H1 (cell line): ENCODE results near the gene KNCN. TPM values are rescaled to one million over a fixed set of nuclear protein-coding genes. Genes with fewer than 3 reads are reported as not detected.

ENCODE experiments used
- CTCF ChIA-PET: fragments of 300-600 bp; sonication (Branson Sonifier 250); formaldehyde crosslinking; loops from one replicate; lab custom pipeline; 2021; ENCODE audit not compliant: partially characterized antibody; lab: Charles Lee
- POLR2A ChIA-PET: fragments of 300-600 bp; sonication (Branson Sonifier 250); formaldehyde crosslinking; loops from one replicate; lab custom pipeline; 2021; ENCODE audit warnings: inconsistent platforms; ENCODE audit not compliant: partially characterized antibody; lab: Charles Lee
- DNase-seq, 2 experiments: peaks; one replicate each; pipeline versions ENCODE4 v3.0.0 to v3.0.0-alpha.2; 2010 to 2022; ENCODE audit warnings: low spot score in 2 of 2, low read depth in 1 of 2, mixed read lengths in 1 of 2
- FAIRE-seq: peaks from 2 replicates; lab custom pipeline; 2011; peaks lifted over from hg19 to GRCh38; lab: Jason Lieb, UNC
- H2AFZ ChIP-seq: 2 replicates; pipeline ENCODE4 v1.8.1; 2012; ENCODE audit warnings: low read length, inconsistent platforms
- H2AK5ac ChIP-seq: 2 replicates; pipeline ENCODE4 v1.6.1; 2013; ENCODE audit warnings: low read depth, low read length
- H2BK120ac ChIP-seq: replicated peaks from 2 replicates; pipeline ENCODE3; 2013; ENCODE audit warnings: low read depth, low read length, inconsistent platforms
- H2BK12ac ChIP-seq: 2 replicates; pipeline ENCODE4 v1.6.1; 2013; ENCODE audit warnings: low read depth, low read length
- H2BK15ac ChIP-seq: 2 replicates; pipeline ENCODE4 v1.6.1; 2013; ENCODE audit warnings: low read length
- H2BK20ac ChIP-seq: 2 replicates; pipeline ENCODE4 v1.6.1; 2013; ENCODE audit warnings: low read length
- H2BK5ac ChIP-seq: 2 replicates; pipeline ENCODE4 v1.6.1; 2013; ENCODE audit warnings: low read depth, low read length
- H3K14ac ChIP-seq: 2 replicates; pipeline ENCODE4 v1.6.1; 2013; ENCODE audit warnings: inconsistent platforms; ENCODE audit not compliant: insufficient read length
- H3K18ac ChIP-seq: 2 replicates; pipeline ENCODE4 v1.6.1; 2013; ENCODE audit warnings: low read length; ENCODE audit errors: extremely low read depth
- H3K23ac ChIP-seq: 2 replicates; pipeline ENCODE4 v1.6.1; 2013; ENCODE audit warnings: inconsistent platforms; ENCODE audit not compliant: insufficient read length
- H3K23me2 ChIP-seq: 2 replicates; pipeline ENCODE4 v1.6.1; 2013; ENCODE audit warnings: low read depth, low read length
- H3K27ac ChIP-seq: 2 replicates; pipeline ENCODE4 v1.6.1; 2011; ENCODE audit warnings: low read depth, low read length, inconsistent platforms
- H3K27me3 ChIP-seq, 4 experiments: replicated peaks in 1 of 4; 1 replicate in 1 of 4; 2 replicates in 3 of 4; pipeline versions ENCODE4 v1.6.1 to v1.8.1; 2011 to 2013; ENCODE audit warnings: low read length in 3 of 4, mild to moderate bottlenecking in 3 of 4, inconsistent platforms in 2 of 4, mixed read lengths in 2 of 4, moderate library complexity in 1 of 4; ENCODE audit not compliant: control insufficient read depth in 3 of 4, insufficient read depth in 3 of 4; ENCODE audit errors: extremely low read depth in 1 of 4
- H3K36me3 ChIP-seq, 4 experiments: 2 replicates each; pipeline versions ENCODE4 v1.6.1 to v1.8.1; 2011 to 2013; ENCODE audit warnings: mild to moderate bottlenecking in 4 of 4, low read length in 3 of 4, moderate library complexity in 2 of 4, control low read depth in 1 of 4, inconsistent platforms in 1 of 4; ENCODE audit not compliant: insufficient read depth in 4 of 4, control insufficient read depth in 2 of 4
- H3K4ac ChIP-seq: replicated peaks from 2 replicates; pipeline ENCODE3; 2013; ENCODE audit warnings: low read length, low read depth, mixed read lengths, inconsistent platforms; ENCODE audit not compliant: insufficient read length
- H3K4me1 ChIP-seq, 4 experiments: replicated peaks in 1 of 4; 1 replicate in 1 of 4; 2 replicates in 3 of 4; pipeline versions ENCODE4 v1.6.1 to v1.8.1; 2011 to 2013; ENCODE audit warnings: low read length in 3 of 4, inconsistent platforms in 2 of 4, mixed read lengths in 1 of 4; ENCODE audit not compliant: insufficient read depth in 4 of 4, control insufficient read depth in 3 of 4
- H3K4me2 ChIP-seq, 2 experiments: 2 replicates each; pipeline versions ENCODE4 v1.6.1 to v1.8.1; 2011 to 2013; ENCODE audit warnings: low read depth in 2 of 2, low read length in 2 of 2, control low read depth in 1 of 2, inconsistent platforms in 1 of 2, mild to moderate bottlenecking in 1 of 2; ENCODE audit not compliant: insufficient read depth in 1 of 2
- H3K4me3 ChIP-seq, 4 experiments: fragments of 200-600, 300-600 bp in 1 of 4; sonication (generic), shearing (Covaris generic), sonication (Bioruptor Twin) in 1 of 4; 2 replicates each; pipeline versions ENCODE4 v1.5.1 to v1.8.1; 2011 to 2016; ENCODE audit warnings: low read length in 4 of 4, low read depth in 3 of 4, control low read depth in 2 of 4, inconsistent platforms in 2 of 4, mild to moderate bottlenecking in 2 of 4, mixed read lengths in 1 of 4, moderate library complexity in 1 of 4; ENCODE audit not compliant: insufficient read depth in 2 of 4; ENCODE audit errors: extremely low read depth in 1 of 4
- H3K56ac ChIP-seq: replicated peaks from 2 replicates; pipeline ENCODE3; 2013; ENCODE audit warnings: low read depth, mild to moderate bottlenecking, mixed read lengths, low read length, inconsistent platforms; ENCODE audit not compliant: insufficient read length
- H3K79me1 ChIP-seq: 2 replicates; pipeline ENCODE4 v1.6.1; 2013; ENCODE audit warnings: low read depth, low read length, control low read depth
- H3K79me2 ChIP-seq, 2 experiments: 2 replicates each; pipeline versions ENCODE4 v1.6.1 to v1.8.1; 2012 to 2013; ENCODE audit warnings: low read length in 2 of 2, mild to moderate bottlenecking in 2 of 2, inconsistent platforms in 1 of 2; ENCODE audit not compliant: insufficient read depth in 2 of 2, control insufficient read depth in 1 of 2
- H3K9ac ChIP-seq, 4 experiments: replicated peaks in 1 of 4; 1 replicate in 1 of 4; 2 replicates in 3 of 4; pipeline versions ENCODE4 v1.6.1 to v1.8.1; 2011 to 2013; ENCODE audit warnings: low read depth in 3 of 4, low read length in 3 of 4, control low read depth in 2 of 4, mild to moderate bottlenecking in 2 of 4, moderate library complexity in 2 of 4, inconsistent platforms in 1 of 4; ENCODE audit errors: extremely low read depth in 1 of 4
- H3K9me3 ChIP-seq, 2 experiments: 2 replicates each; pipeline versions ENCODE4 v1.6.1 to v1.8.1; 2012 to 2013; ENCODE audit warnings: mild to moderate bottlenecking in 2 of 2, moderate library complexity in 2 of 2, control low read depth in 1 of 2, inconsistent platforms in 1 of 2, low read depth in 1 of 2, low read length in 1 of 2, mixed read lengths in 1 of 2; ENCODE audit not compliant: insufficient read depth in 2 of 2
- H4K20me1 ChIP-seq, 2 experiments: replicated peaks in 1 of 2; 2 replicates each; pipeline versions ENCODE3 to v1.8.1; 2011 to 2013; ENCODE audit warnings: inconsistent platforms in 2 of 2, low read length in 2 of 2, mild to moderate bottlenecking in 1 of 2; ENCODE audit not compliant: insufficient read depth in 2 of 2, control insufficient read depth in 1 of 2
- H4K5ac ChIP-seq: 2 replicates; pipeline ENCODE4 v1.6.1; 2013; ENCODE audit warnings: low read length, low read depth, mixed read lengths, inconsistent platforms; ENCODE audit not compliant: insufficient read length
- H4K8ac ChIP-seq: 2 replicates; pipeline ENCODE4 v1.8.0; 2013; ENCODE audit warnings: mild to moderate bottlenecking, moderate library complexity, low read length, inconsistent platforms; ENCODE audit not compliant: insufficient read depth; ENCODE audit errors: extremely low read depth
- H4K91ac ChIP-seq: replicated peaks from 2 replicates; pipeline ENCODE3; 2013; ENCODE audit warnings: low read length, mixed read lengths, inconsistent platforms; ENCODE audit not compliant: insufficient read length
- CTBP2 ChIP-seq: IDR thresholded peaks from 2 replicates; pipeline ENCODE4 v1.7.0; 2011; ENCODE audit warnings: borderline replicate concordance, mild to moderate bottlenecking, moderate library complexity, mixed read lengths, low read length; ENCODE audit not compliant: insufficient read depth, insufficient read length
- WGBS, 2 experiments: shearing (Covaris generic) in 1 of 2; methylation state at CpG; one replicate each; pipeline versions ENCODE4 v1.1.6 to v1.1.7; 2013 to 2015; ENCODE audit warnings: low lambda C conversion rate in 2 of 2, mixed read lengths in 2 of 2, inconsistent platforms in 1 of 2, low coverage in 1 of 2, missing lambda C conversion rate in 1 of 2; ENCODE audit not compliant: insufficient replicate concordance in 2 of 2, insufficient coverage in 1 of 2, insufficient read length in 1 of 2; ENCODE audit errors: extremely low coverage in 1 of 2, missing lambda C conversion rate in 1 of 2; 5-methylcytosine and 5-hydroxymethylcytosine counted together
- polyA plus RNA-seq, 7 experiments: library from polyadenylated mRNA; depleted of rRNA in 3 of 7; stranded (reverse) in 5 of 7; unstranded in 2 of 7; fragments of >200 nt in 5 of 7; fragments of 200-250 nt in 2 of 7; gene quantifications; 1 replicate in 5 of 7; 2 replicates in 1 of 7; 4 replicates in 1 of 7; pipeline versions ENCODE4 v1.2.1 to v1.2.3, GENCODE V29; 2011 to 2013; ENCODE audit warnings: missing spikeins in 2 of 7, mixed read lengths in 2 of 7
- total RNA-seq: library from RNA; stranded (reverse); fragmentation: NEBNext Ultra II Directional; extraction: Animal tissue kit (Norgen Biotek cat#: 25700); gene quantifications from 2 replicates; pipeline ENCODE4 v1.2.1, GENCODE V29; 2021
- TF ChIP-seq, protein P1 (sequence below), 3 experiments: IDR thresholded peaks; 1 replicate in 2 of 3; 2 replicates in 1 of 3; pipeline versions ENCODE4 v1.5.1 to v1.6.1; 2011; ENCODE audit warnings: low read length in 3 of 3, mild to moderate bottlenecking in 3 of 3, inconsistent platforms in 2 of 3, low read depth in 1 of 3, moderate library complexity in 1 of 3; ENCODE audit not compliant: insufficient read depth in 1 of 3; ENCODE audit errors: control extremely low read depth in 1 of 3

Gene KNCN
- total and polyA plus RNA-seq, 2 of the 8 experiments (the other 6 are each of a cell fraction or from before 2014, with no cell fraction given) = not detected

DNA sequence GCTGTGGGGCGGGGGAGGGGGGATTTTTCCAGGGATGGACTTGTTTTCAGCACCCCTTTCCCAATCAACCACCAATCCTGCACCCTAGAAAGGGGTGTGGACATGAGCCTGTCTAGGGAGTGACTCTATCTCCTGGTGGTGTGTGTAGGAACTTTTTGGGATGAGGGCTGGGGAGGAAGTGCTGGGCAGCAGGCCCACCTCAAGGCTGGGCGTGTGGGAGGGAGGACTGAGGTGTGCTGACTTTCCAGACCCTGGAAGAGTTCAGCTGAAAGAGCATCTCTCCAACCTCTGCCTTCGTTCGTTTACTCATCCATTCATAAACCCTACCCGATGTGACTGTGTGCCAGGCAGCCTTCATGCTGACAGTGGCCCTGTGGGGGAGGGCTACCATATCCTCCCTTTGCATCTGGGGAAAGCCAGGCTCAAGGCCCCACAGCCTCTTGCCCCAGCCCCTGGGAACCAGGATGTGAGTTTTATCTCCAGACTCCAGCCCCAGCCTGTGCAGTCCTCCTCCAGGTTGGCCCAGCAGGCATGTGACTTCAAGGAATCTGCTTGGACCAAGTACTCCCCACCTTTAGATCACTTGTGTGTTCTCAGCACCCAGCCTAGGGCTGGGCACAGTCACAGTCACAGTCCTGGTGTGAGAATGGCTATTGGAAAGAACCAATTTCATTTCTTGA, 6.7 kb downstream of the KNCN start:
- Histone ChIP-seq H3K14ac (no peak overlapping the region), H2BK5ac (no peak overlapping the region; the same call in 1 of the 2 replicates), H3K79me2 (no peaks in the 10 kb centered on the region), H3K36me3 (no peaks in the 10 kb centered on the region), H3K4me2 (peak overlapping the region; percentile 75 to 76; a peak in 3 of 4 replicates), H2BK120ac (no peak overlapping the region), H4K8ac (no peak overlapping the region), H3K4me1 (peaks cover 0 to 17% (median 10%) of the 10 kb centered on the region in 4 experiments; a peak in 6 of 7 replicates), H4K5ac (no peak overlapping the region), H3K23me2 (peaks cover 12% of the 10 kb centered on the region), H2AK5ac (0 out of 2 replicates have a peak overlapping the region, but pooled peaks have one; percentile 30), H4K91ac (no peak overlapping the region), H3K9me3 (no peaks in the 10 kb centered on the region), H4K20me1 (peaks cover 0 to 2% of the 10 kb centered on the region in 2 experiments), H3K23ac (no peak overlapping the region), H3K79me1 (no peaks in the 10 kb centered on the region), H2BK12ac (peak overlapping the region; percentile 72; the same call in 1 of the 2 replicates), H2BK20ac (peak overlapping the region; percentile 23; the same call in 1 of the 2 replicates), H2AFZ (no peak overlapping the region), H3K27me3 (peaks cover 31 to 70% (median 59%) of the 10 kb centered on the region in 4 experiments), H3K18ac (no peak overlapping the region), H3K4ac (no peak overlapping the region), H3K9ac (no peak overlapping the region), H3K4me3 (peak overlapping the region in 3 of 4 experiments; percentile 37 to 62 (median 43); a peak in 4 of 8 replicates), H2BK15ac (peak overlapping the region; percentile 75), H3K27ac (no peak overlapping the region)
- FAIRE-seq (no peak), DNase-seq (no peak)
- WGBS, 2 experiments = 69% methylated on average over 4 of the region's 5 CpGs; no CpG with 5 or more reads in 1 of the 2 experiments
- POLR2A ChIA-PET = interaction anchor here (0.7 to 1.6 kb wide), 5 partner anchors 10 to 102 kb away, joined by 3 to 5 read pairs (median 3); a partner anchor contains a TSS
- TF ChIP-seq, protein P1, sequence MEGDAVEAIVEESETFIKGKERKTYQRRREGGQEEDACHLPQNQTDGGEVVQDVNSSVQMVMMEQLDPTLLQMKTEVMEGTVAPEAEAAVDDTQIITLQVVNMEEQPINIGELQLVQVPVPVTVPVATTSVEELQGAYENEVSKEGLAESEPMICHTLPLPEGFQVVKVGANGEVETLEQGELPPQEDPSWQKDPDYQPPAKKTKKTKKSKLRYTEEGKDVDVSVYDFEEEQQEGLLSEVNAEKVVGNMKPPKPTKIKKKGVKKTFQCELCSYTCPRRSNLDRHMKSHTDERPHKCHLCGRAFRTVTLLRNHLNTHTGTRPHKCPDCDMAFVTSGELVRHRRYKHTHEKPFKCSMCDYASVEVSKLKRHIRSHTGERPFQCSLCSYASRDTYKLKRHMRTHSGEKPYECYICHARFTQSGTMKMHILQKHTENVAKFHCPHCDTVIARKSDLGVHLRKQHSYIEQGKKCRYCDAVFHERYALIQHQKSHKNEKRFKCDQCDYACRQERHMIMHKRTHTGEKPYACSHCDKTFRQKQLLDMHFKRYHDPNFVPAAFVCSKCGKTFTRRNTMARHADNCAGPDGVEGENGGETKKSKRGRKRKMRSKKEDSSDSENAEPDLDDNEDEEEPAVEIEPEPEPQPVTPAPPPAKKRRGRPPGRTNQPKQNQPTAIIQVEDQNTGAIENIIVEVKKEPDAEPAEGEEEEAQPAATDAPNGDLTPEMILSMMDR (IDR thresholded peaks at IDR 0.05; ENCODE audit: control extremely low read depth in 1 of 3, insufficient read depth in 1 of 3, low read depth in 1 of 3, low read length in 3 of 3) = peak in 2 of 3 experiments; percentile 17 to 20; a peak in 2 of 4 replicates
- TF ChIP-seq CTBP2 = no peak
- TF ChIP-seq, all 59 proteins: peak for 1
- H3K56ac ChIP-seq = no peak overlapping the region
- CTCF ChIA-PET = interaction anchor here (0.6 to 25.0 kb wide), 8 partner anchors 10 to 1715 kb away, joined by 3 to 1068 read pairs (median 4); partner anchors contain the start of gene DMBX1
